DND-41 (cell line): ENCODE results near the gene SGMS1.

ENCODE experiments used
- ATAC-seq: fragments of 200-7000 bp; cut with Tn5 transposase; 3 replicates; pipeline ENCODE4 v1.9.1; 2021; ENCODE audit warnings: low read depth; ENCODE audit not compliant: insufficient read depth
- DNase-seq: peaks from one replicate; pipeline ENCODE4 v3.0.0-alpha.2; 2020
- H2AFZ ChIP-seq: 2 replicates; pipeline ENCODE4 v1.6.0; 2012; ENCODE audit warnings: low read depth, low read length
- H3K27ac ChIP-seq: 2 replicates; pipeline ENCODE4 v1.5.1; 2012; ENCODE audit warnings: low read length, inconsistent platforms
- H3K27me3 ChIP-seq: fragments of 200-600 bp; sonication (generic); 2 replicates; pipeline ENCODE4 v1.6.0; 2012; ENCODE audit warnings: low read length, mild to moderate bottlenecking, inconsistent platforms; ENCODE audit not compliant: insufficient read depth, poor library complexity
- H3K36me3 ChIP-seq: 2 replicates; pipeline ENCODE4 v1.5.1; 2012; ENCODE audit warnings: low read length, inconsistent platforms; ENCODE audit not compliant: insufficient read depth
- H3K4me1 ChIP-seq: 2 replicates; pipeline ENCODE4 v1.5.1; 2012; ENCODE audit warnings: mild to moderate bottlenecking, low read length; ENCODE audit not compliant: insufficient read depth
- H3K4me2 ChIP-seq: 2 replicates; pipeline ENCODE4 v1.6.0; 2012; ENCODE audit warnings: mild to moderate bottlenecking, moderate library complexity, low read length, inconsistent platforms; ENCODE audit not compliant: insufficient read depth
- H3K4me3 ChIP-seq, 2 experiments: fragments of 200-600 bp in 1 of 2; shearing (Covaris generic) in 1 of 2; 2 replicates each; pipeline ENCODE4 v1.5.1; 2012 to 2016; ENCODE audit warnings: inconsistent platforms in 2 of 2, low read length in 2 of 2, mild to moderate bottlenecking in 2 of 2, low read depth in 1 of 2, moderate library complexity in 1 of 2
- H3K79me2 ChIP-seq: 2 replicates; pipeline ENCODE4 v1.6.0; 2012; ENCODE audit warnings: low read length, inconsistent platforms; ENCODE audit not compliant: insufficient read depth
- H3K9ac ChIP-seq: 2 replicates; pipeline ENCODE4 v1.6.0; 2012; ENCODE audit warnings: low read depth, mild to moderate bottlenecking, inconsistent platforms, low read length, moderate library complexity
- H3K9me3 ChIP-seq: 2 replicates; pipeline ENCODE4 v1.5.1; 2012; ENCODE audit warnings: low read length, moderate library complexity, mild to moderate bottlenecking, inconsistent platforms; ENCODE audit not compliant: insufficient read depth, severe bottlenecking
- H4K20me1 ChIP-seq: 2 replicates; pipeline ENCODE4 v1.6.0; 2012; ENCODE audit warnings: low read length; ENCODE audit not compliant: insufficient read depth
- EZH2 ChIP-seq: IDR thresholded peaks from 3 replicates; pipeline ENCODE4 v1.6.1; 2012; ENCODE audit warnings: borderline replicate concordance, low read depth, mild to moderate bottlenecking, moderate library complexity, low read length, inconsistent platforms; ENCODE audit not compliant: severe bottlenecking
- TF ChIP-seq, protein P1 (sequence below): IDR thresholded peaks from 2 replicates; pipeline ENCODE4 v1.5.1; 2012; ENCODE audit warnings: borderline replicate concordance, low read length, moderate library complexity, mild to moderate bottlenecking; ENCODE audit not compliant: poor library complexity, severe bottlenecking; ENCODE audit errors: extremely low read depth

Gene SGMS1

GRCh38 chr10:50325449-50326171 is 298.1 kb downstream of the SGMS1 start:
- DNase-seq (no peak), ATAC-seq (no peak)
- no peaks in the 10 kb centered on the region for H3K27me3 ChIP-seq
- no peak overlapping the region for H3K4me3 ChIP-seq
- H3K9me3 ChIP-seq = no peaks in the 10 kb centered on the region
- no peaks in the 10 kb centered on the region for H3K4me1 ChIP-seq
- H3K9ac ChIP-seq = no peak overlapping the region
- H3K4me2 ChIP-seq = no peak overlapping the region
- H3K36me3 ChIP-seq = no peaks in the 10 kb centered on the region
- H3K27ac ChIP-seq = no peak overlapping the region
- TF ChIP-seq, protein P1, sequence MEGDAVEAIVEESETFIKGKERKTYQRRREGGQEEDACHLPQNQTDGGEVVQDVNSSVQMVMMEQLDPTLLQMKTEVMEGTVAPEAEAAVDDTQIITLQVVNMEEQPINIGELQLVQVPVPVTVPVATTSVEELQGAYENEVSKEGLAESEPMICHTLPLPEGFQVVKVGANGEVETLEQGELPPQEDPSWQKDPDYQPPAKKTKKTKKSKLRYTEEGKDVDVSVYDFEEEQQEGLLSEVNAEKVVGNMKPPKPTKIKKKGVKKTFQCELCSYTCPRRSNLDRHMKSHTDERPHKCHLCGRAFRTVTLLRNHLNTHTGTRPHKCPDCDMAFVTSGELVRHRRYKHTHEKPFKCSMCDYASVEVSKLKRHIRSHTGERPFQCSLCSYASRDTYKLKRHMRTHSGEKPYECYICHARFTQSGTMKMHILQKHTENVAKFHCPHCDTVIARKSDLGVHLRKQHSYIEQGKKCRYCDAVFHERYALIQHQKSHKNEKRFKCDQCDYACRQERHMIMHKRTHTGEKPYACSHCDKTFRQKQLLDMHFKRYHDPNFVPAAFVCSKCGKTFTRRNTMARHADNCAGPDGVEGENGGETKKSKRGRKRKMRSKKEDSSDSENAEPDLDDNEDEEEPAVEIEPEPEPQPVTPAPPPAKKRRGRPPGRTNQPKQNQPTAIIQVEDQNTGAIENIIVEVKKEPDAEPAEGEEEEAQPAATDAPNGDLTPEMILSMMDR = no peak
- no peak for TF ChIP-seq EZH2
- no peak overlapping the region for H2AFZ ChIP-seq
- H4K20me1 ChIP-seq = no peaks in the 10 kb centered on the region
- no peaks in the 10 kb centered on the region for H3K79me2 ChIP-seq

GRCh38 chr10:50324680-50325393 is 298.9 kb downstream of the SGMS1 start:
- ATAC-seq (no peak), DNase-seq (no peak)
- H3K4me3 ChIP-seq = no peak overlapping the region
- H3K4me2 ChIP-seq = no peak overlapping the region
- TF ChIP-seq, protein P1 = no peak
- no peak for TF ChIP-seq EZH2
- H3K27ac ChIP-seq = no peak overlapping the region
- no peaks in the 10 kb centered on the region for H3K79me2 ChIP-seq
- no peaks in the 10 kb centered on the region for H4K20me1 ChIP-seq
- no peak overlapping the region for H3K9ac ChIP-seq
- no peaks in the 10 kb centered on the region for H3K4me1 ChIP-seq
- no peaks in the 10 kb centered on the region for H3K27me3 ChIP-seq
- H3K36me3 ChIP-seq = no peaks in the 10 kb centered on the region
- H2AFZ ChIP-seq = no peak overlapping the region
- H3K9me3 ChIP-seq = no peaks in the 10 kb centered on the region

DNA sequence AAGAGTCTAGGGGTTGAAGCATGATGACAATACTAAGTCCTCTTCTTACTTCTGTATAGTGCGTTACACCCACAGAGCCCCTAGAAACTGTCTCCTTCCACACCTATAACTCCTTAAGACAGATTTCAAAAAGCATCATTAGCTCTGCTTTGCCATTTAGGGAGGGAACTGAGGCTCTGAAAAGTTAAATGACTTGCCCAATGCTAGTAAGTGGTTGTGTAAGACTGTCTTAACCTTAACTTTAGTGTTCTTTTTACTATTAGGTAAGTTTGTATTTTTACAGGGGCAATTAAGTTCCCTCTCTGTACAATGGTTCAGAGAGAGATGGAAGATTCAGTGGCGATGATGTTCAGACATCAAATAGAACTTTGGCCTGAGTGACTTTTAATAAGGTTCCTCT is 299.7 kb downstream of the SGMS1 start:
- H3K9me3 ChIP-seq = no peaks in the 10 kb centered on the region
- DNase-seq (no peak), ATAC-seq (no peak)
- H3K27ac ChIP-seq = no peak overlapping the region
- H3K4me1 ChIP-seq = no peaks in the 10 kb centered on the region
- H3K36me3 ChIP-seq = no peaks in the 10 kb centered on the region
- no peaks in the 10 kb centered on the region for H4K20me1 ChIP-seq
- H3K79me2 ChIP-seq = no peaks in the 10 kb centered on the region
- no peak overlapping the region for H3K4me2 ChIP-seq
- H2AFZ ChIP-seq = no peak overlapping the region
- no peaks in the 10 kb centered on the region for H3K27me3 ChIP-seq
- no peak for TF ChIP-seq EZH2
- TF ChIP-seq, protein P1 = no peak
- H3K9ac ChIP-seq = no peak overlapping the region
- H3K4me3 ChIP-seq = no peak overlapping the region
